IPS DF 6.9 (cell line): Measurements from ENCODE around the gene MAPK8IP2.

Source experiments
- DNase-seq: peaks from one replicate; pipeline ENCODE4 v3.0.0-alpha.2; 2013; ENCODE audit warnings: low read depth, low spot score
- H3K27ac ChIP-seq: one replicate; pipeline ENCODE4 v1.5.1; 2013; ENCODE audit warnings: low read length, control low read depth
- H3K27me3 ChIP-seq: 2 replicates; pipeline ENCODE4 v1.6.1; 2013; ENCODE audit warnings: mild to moderate bottlenecking, low read length; ENCODE audit not compliant: control insufficient read depth, insufficient read depth
- H3K36me3 ChIP-seq: 2 replicates; pipeline ENCODE4 v1.6.1; 2013; ENCODE audit warnings: low read length; ENCODE audit not compliant: control insufficient read depth, insufficient read depth
- H3K4me1 ChIP-seq: 2 replicates; pipeline ENCODE4 v1.6.1; 2013; ENCODE audit warnings: low read length; ENCODE audit not compliant: control insufficient read depth, insufficient read depth
- H3K4me3 ChIP-seq: 2 replicates; pipeline ENCODE4 v1.5.1; 2013; ENCODE audit warnings: mild to moderate bottlenecking, low read length
- H3K9me3 ChIP-seq: 2 replicates; pipeline ENCODE4 v1.6.1; 2013; ENCODE audit warnings: low read length, inconsistent platforms; ENCODE audit not compliant: control insufficient read depth, insufficient read depth
- WGBS: extraction: QIAGEN DNeasy Blood & Tissue Kit; methylation state at CpG from one replicate; pipeline ENCODE4 v1.1.7; 2013; ENCODE audit warnings: mixed read lengths, missing lambda C conversion rate; ENCODE audit not compliant: insufficient read length, insufficient coverage; 5-methylcytosine and 5-hydroxymethylcytosine counted together

The MAPK8IP2 gene

GRCh38 chr22:50576070-50576469 lies 24.5 kb upstream of the MAPK8IP2 start:
- no CpG with 5 or more reads among the region's 5 CpGs for WGBS
- Histone ChIP-seq H3K27ac (no peak overlapping the region), H3K27me3 (no peaks in the 10 kb centered on the region), H3K4me3 (no peak overlapping the region), H3K36me3 (peaks cover 3% of the 10 kb centered on the region), H3K4me1 (no peaks in the 10 kb centered on the region), H3K9me3 (no peaks in the 10 kb centered on the region)
- DNase-seq = no peak

- DNase-seq = no peak
- H3K9me3 ChIP-seq = no peaks in the 10 kb centered on the region
- H3K4me3 ChIP-seq = no peak overlapping the region
- WGBS = no CpG with 5 or more reads among the region's 18 CpGs
- peaks cover 1% of the 10 kb centered on the region; the same call in 1 of the 2 replicates for H3K4me1 ChIP-seq
- no peak overlapping the region for H3K27ac ChIP-seq
- H3K27me3 ChIP-seq = no peaks in the 10 kb centered on the region
- H3K36me3 ChIP-seq = no peaks in the 10 kb centered on the region; the same call in 1 of the 2 replicates
These were observed 23.5 kb upstream of the MAPK8IP2 start for GRCh38 chr22:50576806-50577696.

- no peak overlapping the region for H3K4me3 ChIP-seq
- no peak overlapping the region for H3K27ac ChIP-seq
- no peaks in the 10 kb centered on the region for H3K36me3 ChIP-seq
- H3K4me1 ChIP-seq = peaks cover 1% of the 10 kb centered on the region; the same call in 1 of the 2 replicates
- H3K27me3 ChIP-seq = no peaks in the 10 kb centered on the region
- no CpG with 5 or more reads among the region's 23 CpGs for WGBS
- DNase-seq = no peak
- no peaks in the 10 kb centered on the region for H3K9me3 ChIP-seq
These were observed 23.0 kb upstream of the MAPK8IP2 start for GRCh38 chr22:50577697-50577986.

- Histone ChIP-seq H3K4me1 (peaks cover 1% of the 10 kb centered on the region; the same call in 1 of the 2 replicates), H3K4me3 (no peak within 1 kb of the TSS), H3K27ac (no peak within 1 kb of the TSS), H3K36me3 (no peaks in the 10 kb centered on the region), H3K9me3 (no peaks in the 10 kb centered on the region), H3K27me3 (no peaks in the 10 kb centered on the region)
- no peak for DNase-seq
- no CpG with 5 or more reads among the region's 63 CpGs for WGBS
These were observed 22.4 kb upstream of the MAPK8IP2 start, which contains the start of gene CPT1B for GRCh38 chr22:50577987-50578775. Gene CPT1B (minus strand): TSS chr22:50578427. CDS start chr22:50577915, 512 bp downstream.

- Histone ChIP-seq H3K36me3 (no peaks in the 10 kb centered on the region), H3K9me3 (no peaks in the 10 kb centered on the region), H3K27me3 (no peaks in the 10 kb centered on the region), H3K27ac (no peak overlapping the region), H3K4me3 (no peak overlapping the region), H3K4me1 (peaks cover 1% of the 10 kb centered on the region; the same call in 1 of the 2 replicates)
- no peak for DNase-seq
- no CpG with 5 or more reads among the region's 8 CpGs for WGBS
These were observed 21.8 kb upstream of the MAPK8IP2 start for GRCh38 chr22:50578776-50579310.

- no peaks in the 10 kb centered on the region for H3K36me3 ChIP-seq
- no CpG with 5 or more reads among the region's 4 CpGs for WGBS
These were observed 20.8 kb upstream of the MAPK8IP2 start for GRCh38 chr22:50579752-50580151.

GRCh38 chr22:50581031-50581949 lies 19.3 kb upstream of the MAPK8IP2 start:
- Histone ChIP-seq H3K9me3 (no peaks in the 10 kb centered on the region), H3K4me1 (peaks cover 1% of the 10 kb centered on the region; the same call in 1 of the 2 replicates), H3K36me3 (no peaks in the 10 kb centered on the region), H3K27me3 (no peaks in the 10 kb centered on the region), H3K4me3 (peak overlapping the region; percentile 89; the same call in 1 of the 2 replicates), H3K27ac (no peak overlapping the region)
- no CpG with 5 or more reads among the region's 22 CpGs for WGBS
- DNase-seq = no peak

More at GRCh38 chr22:50579752-50580151, 20.8 kb upstream of the MAPK8IP2 start:
- no peaks in the 10 kb centered on the region for H3K9me3 ChIP-seq
- H3K27me3 ChIP-seq = no peaks in the 10 kb centered on the region
- DNase-seq = no peak
- no peak overlapping the region for H3K4me3 ChIP-seq
- peaks cover 1% of the 10 kb centered on the region; the same call in 1 of the 2 replicates for H3K4me1 ChIP-seq
- H3K27ac ChIP-seq = no peak overlapping the region

- H3K27ac ChIP-seq = no peak overlapping the region
- DNase-seq = no peak
- H3K36me3 ChIP-seq = no peaks in the 10 kb centered on the region
- H3K9me3 ChIP-seq = no peaks in the 10 kb centered on the region
- no CpG with 5 or more reads among the region's 39 CpGs for WGBS
- H3K4me3 ChIP-seq = peak overlapping the region; percentile 89
- no peaks in the 10 kb centered on the region for H3K27me3 ChIP-seq
- peaks cover 1% of the 10 kb centered on the region; the same call in 1 of the 2 replicates for H3K4me1 ChIP-seq
These were observed 18.6 kb upstream of the MAPK8IP2 start for GRCh38 chr22:50581950-50582492.

GRCh38 chr22:50582493-50583293 lies 17.9 kb upstream of the MAPK8IP2 start, which contains the start of gene CHKB:
Gene CHKB (minus strand): TSS chr22:50582849. CDS start chr22:50582781, 68 bp downstream.
- peaks cover 1% of the 10 kb centered on the region; the same call in 1 of the 2 replicates for H3K4me1 ChIP-seq
- no peak within 1 kb of the TSS for H3K27ac ChIP-seq
- H3K27me3 ChIP-seq = no peaks in the 10 kb centered on the region
- H3K9me3 ChIP-seq = no peaks in the 10 kb centered on the region
- no peaks in the 10 kb centered on the region for H3K36me3 ChIP-seq
- peak within 1 kb of the TSS; percentile 89 for H3K4me3 ChIP-seq
- peak; percentile 89 for DNase-seq
- no CpG with 5 or more reads among the region's 96 CpGs for WGBS
